ENCODE measurements around the gene RASGRF1.
"Not testable (repeated sequence)": the region's sequence is repeated elsewhere in the genome, so short reads cannot be mapped to it uniquely, and the experiment has no call there.

Gene RASGRF1

DNA sequence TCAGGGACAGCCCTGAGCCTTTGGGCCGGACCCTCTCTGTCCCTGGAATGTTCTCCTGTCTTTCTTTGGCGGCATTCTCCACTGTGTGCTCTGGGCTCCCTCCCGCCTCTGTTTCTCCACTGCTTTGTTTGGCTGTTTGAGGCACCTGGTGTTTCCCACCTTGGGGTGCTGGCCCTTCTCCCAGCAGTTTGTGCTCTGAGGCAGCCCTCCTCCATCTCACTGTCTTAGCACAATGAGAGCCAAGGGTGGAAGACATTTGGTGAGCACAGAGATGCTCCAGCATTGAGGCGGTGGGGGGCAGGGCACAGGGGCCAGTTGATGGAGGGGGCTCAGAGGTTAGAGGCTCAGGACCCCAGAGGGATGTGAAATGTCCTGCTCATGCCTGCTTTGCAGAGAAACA lies 54.3 kb downstream of the RASGRF1 start:
- DNase-seq (ENCODE audit: low read depth) = no peak

DNA sequence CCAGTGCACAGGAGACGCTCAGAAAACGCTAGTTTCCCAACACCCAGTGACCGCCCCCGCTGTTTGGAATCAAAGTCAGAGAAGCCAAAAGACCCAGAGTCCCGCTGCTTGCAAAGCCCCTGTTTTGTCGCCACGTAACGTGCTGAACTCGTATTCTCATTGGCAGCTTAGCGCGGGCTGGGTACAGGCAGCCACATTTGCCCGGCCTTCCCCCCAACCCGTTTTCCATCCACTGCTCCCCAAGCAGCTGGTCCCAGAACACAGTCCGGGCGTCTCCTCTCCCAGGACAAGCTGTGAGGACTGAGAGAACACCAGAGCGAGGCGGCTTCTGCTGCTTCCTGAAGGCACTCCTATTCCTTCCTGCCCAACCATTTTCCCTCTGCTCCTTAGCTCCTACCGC lies 54.8 kb downstream of the RASGRF1 start:
- DNase-seq (ENCODE audit: low read depth) = no peak

DNA sequence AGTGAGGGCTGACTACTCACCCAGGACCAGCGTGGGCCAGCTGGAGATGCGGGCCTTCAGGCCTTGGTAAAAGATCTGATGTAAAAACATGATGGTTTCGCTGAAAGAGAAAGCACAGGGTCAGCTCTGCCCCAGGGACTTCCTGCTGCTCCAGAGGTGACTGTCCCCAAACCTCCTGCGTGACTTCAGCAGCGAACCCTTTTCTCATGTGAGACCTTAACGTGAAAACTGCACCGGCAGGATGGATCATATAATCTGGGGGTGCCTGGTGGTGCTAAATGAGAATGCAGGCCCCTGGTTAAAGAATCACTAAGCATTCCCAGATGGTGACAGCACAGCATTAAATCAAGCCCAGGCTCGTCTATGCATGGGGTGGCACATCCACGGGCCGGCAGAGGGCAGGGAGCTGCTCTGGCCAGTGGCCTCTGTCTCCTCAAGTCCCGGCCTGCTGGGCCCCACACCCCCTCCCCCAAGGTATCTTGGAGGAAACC lies 55.4 kb downstream of the RASGRF1 start:
- no peak for DNase-seq (ENCODE audit: low read depth)

DNA sequence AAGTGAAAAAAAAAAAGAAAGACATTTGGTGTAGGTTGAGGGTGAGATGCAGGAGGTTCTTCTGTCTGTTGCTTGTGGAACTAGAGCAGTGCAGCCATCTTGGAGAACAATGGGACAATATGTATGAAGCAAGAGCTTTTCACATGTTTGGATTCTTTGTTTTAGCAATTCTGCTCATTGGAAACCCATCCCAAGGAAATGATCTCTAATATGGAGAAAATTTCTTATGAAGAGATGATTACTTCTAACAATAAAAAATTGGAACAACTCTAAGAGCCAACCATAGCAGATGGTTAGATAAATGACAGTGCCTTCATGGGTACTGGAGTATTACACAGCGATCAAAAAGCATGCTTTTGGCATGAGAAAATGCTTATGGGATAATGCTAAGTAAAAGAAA lies 56.3 kb downstream of the RASGRF1 start:
- no peak for DNase-seq (ENCODE audit: low read depth)

DNA sequence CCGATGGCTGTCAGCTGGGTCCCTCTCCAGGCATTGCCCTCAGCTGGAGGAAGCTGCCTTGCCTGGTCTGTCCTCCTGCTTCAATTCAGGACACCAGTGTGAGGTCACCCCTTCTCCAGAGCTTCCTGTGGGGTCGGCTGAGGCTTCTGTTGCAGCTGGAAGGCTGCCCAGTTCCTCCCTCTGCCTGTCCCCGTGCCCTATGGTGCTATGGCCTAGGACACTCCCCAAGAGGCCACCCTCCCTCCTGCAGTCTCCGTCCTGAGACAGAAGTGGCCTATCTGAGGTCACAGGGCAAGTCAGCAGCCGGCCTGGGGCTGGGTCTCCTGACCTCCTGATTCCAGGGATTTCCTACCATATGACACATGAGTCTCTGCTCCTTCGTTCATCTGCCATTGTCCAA lies 57.9 kb downstream of the RASGRF1 start:
- DNase-seq (ENCODE audit: low read depth) = no peak

DNA sequence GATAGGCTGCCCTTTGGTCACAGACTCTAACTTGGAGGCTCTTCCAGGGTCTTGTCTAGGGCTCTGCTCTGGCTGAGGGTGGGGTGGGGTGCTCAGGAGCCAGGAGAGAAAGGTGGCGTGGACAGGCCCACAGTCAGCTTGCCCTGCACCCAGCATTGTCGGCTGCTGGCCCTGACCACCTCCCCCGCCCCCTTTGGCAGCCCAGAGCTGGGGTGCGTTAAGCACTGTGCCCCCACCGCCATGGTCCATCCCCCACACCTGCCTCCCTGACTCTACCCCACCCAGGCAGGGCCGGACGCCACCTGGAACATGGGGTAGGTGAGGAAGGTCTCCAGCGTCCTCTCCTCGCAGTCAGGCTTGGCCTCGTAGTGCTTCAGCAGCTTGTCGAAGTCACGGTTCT lies 58.8 kb downstream of the RASGRF1 start:
- DNase-seq (ENCODE audit: low read depth) = no peak

DNA sequence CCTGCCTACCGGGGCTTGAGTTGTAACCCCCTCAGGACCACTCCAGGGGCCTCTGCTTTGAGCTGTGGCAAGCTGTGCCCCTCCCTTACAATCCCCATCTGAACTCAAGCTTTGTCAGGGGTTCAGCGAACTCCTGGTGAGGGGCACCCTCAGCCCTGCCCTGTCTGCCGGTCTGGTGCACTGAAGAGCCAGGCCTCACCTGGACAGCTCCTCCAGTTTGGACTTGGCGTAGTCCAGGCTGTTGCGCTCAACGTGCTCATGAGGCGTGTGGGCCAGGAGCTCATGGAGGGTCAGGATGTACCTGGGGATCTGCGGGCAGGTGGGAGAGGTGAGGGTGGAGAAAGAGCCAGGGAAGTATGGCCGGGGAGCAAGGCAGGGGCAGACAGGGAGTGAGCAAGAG lies 59.4 kb downstream of the RASGRF1 start:
- no peak for DNase-seq (ENCODE audit: low read depth)

DNA sequence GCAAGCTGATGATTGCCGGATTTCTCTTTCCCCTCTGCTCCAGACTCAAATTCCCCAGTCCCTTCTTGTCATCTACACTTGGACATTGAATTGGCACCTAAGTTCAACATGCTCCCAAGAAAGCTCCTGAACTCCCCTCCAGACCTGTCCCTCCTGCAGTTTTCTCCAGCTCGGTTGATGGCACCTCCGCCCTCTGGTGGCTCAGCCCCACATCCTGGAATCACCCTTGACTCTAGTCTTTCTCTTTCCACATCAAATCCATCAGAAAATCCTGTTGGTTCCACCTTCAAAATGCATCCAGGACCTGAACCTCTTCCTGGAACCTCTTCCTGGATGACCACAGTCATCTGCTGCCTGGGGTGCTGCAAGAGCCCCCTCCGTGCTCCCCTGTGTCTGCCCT lies 60.1 kb downstream of the RASGRF1 start:
- DNase-seq (ENCODE audit: low read depth) = no peak

DNA sequence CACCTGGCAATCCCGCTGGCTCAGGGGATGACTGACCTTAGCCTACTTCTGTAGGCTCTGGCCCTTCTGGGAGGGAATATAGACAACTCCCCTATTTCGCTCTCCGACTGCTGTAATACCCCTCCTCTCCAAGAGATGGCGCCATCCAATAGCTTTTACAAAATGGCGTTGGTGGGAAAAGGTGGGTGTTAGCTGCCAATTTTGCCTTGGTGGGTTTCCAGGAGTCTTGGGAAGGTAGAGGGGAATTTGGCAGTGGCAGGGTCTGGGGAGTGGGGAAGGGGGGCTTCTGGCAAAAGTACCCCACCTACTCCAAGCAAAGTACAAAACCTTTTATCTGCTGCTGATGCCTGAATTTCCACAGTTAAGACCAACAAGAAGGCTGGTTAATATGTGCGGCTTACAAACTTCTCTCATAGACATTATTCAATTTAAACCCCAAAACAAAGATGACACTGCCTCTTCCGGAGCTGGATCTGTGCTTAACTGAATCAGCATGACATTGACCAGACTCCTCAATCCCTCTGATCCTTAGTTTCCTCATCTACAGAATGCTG lies 62.1 kb downstream of the RASGRF1 start:
- DNase-seq (ENCODE audit: low read depth) = no peak

DNA sequence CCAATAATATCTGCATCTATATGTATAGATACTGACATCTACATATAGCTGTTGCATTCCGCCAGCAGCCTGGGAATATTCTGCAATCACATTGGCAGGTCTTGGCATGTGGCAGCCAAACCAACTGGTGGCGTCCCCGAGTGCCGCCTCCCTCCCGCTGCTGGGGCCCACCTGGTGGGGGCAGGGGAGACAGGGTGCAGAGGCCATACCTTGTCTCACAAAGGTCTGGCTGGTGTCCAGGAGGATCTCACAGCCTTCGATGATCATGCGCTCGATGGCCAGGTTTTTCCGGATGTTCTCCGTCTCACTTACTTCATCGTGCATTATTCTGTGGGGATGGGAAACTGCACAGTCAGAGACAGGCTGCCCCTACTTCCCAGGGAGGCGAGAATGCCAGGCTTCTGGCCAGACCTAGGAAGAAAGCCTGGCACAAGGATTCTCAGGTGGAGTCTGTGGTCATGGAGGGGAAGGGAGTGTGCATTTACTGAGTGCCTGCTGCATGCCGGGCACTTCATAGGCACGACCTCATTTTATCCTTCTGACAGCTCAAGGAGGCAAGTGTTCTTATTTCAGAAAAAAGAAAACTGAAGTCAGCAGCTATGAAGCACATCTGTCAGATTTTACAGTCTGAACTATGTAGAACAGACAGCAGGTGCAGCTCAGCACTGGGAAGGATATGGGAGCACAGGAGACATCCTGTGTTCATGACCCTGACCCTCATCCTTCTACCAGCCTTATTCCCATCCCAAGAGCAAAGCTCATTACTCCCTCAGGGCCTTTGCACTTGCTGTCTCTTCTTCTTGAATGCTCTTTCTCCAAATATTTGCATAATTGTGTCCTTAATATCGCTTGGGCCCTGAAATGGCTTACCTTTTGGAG lies 62.8 kb downstream of the RASGRF1 start:
- DNase-seq (ENCODE audit: low read depth) = no peak

DNA sequence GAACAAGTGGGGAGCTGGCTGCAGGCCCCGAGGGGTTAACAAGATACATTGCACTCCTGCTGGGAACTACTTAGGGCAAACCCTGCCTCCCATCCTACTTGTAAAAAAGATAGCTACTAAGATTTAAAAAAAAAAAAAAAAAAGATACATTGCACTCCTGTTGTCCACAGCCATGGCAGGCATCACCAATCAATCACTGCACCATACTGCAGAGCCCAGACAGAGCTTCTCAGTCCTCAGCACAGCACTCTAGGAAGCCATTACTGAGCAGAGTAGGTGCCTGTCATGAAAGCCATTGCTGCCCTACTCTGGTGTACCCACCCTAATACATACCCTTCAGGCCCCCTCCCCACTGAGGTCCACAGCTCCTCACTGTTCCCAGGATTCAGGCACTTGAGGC lies 64.8 kb downstream of the RASGRF1 start:
- DNase-seq (ENCODE audit: low read depth) = no peak

DNA sequence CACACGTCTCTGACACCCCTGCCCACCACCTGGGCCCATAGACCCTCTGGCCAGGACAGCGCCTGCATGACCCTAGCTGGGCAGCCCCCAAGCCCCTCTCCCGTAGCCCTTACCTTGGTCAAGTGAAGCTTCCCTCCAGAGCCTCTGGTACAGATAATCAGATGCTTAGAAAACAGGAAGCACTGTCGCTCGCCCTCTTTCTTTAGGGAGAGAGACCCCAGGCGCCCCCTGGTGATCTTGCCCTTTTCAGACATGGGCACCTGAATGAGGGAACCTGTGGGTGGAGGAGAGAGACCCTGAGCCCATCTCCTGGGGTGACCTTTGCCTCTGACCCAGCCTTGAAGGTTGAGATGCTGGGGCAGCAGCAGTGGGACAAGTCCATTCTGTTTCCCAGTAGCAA lies 65.4 kb downstream of the RASGRF1 start:
- DNase-seq (ENCODE audit: low read depth) = no peak

DNA sequence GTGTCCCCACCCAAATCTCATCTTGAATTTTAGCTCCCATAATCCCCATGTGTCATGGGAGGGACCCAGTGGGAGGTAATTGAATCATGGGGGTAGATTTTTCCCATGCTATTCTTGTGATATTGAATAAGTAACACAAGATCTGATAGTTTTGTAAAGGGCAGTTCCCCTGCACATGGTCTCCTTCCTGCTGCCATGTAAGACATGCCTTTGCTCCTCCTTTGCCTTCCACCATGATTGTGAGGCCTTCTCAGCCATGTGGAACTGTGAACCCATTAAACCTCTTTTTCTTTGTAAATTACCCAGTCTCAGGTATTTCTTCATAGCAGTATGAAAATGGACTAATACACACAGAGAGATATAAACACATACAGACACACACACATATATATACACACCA lies 66.1 kb downstream of the RASGRF1 start:
- not testable (repeated sequence) for DNase-seq (ENCODE audit: low read depth)

DNA sequence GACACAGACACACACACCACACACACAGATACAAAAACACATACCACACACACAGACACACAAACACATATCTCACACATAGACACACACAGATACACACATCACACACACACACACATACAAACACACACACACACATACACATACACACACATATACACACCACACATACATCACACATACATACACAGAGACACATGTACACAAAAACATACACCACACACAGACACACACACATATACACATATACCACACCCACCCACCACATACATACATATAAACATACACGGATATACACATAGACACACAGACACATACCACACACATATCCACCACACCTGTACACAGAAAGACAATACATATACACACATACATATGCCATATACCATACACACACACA lies 66.7 kb downstream of the RASGRF1 start:
- DNase-seq (ENCODE audit: low read depth) = no peak

DNA sequence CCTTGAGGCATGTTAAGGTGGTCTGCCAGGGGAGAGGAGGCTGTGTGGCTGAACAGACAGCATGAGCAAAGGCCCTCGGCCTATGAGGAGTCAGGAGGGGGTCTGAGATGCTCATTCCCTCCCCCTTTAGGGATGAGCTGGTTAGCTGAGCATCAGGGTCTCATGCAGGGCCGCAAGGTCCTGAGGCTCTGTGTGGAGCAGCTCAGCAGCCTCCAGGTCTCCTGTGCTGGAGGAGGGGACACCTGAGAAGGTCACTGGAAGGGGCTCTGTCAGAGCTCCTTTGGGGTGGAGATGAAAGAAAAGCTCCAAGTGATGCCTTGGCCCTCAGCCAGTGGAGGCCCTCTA lies 67.1 kb downstream of the RASGRF1 start:
- DNase-seq (ENCODE audit: low read depth) = no peak

DNA sequence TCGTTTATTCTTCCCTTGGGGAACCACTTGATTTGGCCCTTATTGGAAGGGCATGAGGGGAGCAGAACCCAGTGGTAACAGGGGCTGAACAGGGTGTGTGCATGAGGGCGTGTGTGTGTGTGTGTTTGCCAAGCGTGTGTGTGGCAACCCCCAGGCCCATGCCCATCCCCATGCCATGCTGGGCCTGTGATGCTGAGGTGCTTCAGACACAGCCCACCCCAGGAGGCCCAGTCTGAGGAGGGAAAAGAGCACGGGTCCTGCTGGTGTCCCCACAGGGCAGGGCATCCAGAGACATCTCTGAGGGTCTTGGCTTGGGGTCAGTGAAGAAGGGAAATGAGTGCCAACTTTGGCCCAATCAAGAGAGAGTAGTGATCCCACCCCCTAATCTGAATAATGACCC lies 71.6 kb downstream of the RASGRF1 start:
- no peak for DNase-seq (ENCODE audit: low read depth)

DNA sequence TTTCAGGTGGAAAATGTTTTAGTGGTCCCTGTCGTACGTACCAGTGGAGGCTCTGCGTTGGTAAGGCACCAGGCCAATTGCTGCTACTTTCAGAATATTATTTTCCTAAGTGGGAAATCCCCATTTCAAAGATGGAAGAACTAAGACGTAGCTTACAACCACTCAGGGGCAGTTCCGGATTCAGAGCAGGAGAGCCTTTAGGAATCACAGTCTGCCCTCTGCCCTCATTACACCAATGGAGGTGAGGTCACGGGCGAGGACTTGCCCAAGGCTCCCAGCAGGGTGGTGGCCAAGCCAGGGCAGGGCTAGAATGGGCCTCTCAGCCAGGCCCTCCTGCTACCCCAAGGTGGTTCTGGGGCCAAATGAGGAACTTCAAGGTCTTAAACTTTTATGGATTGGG lies 72.6 kb downstream of the RASGRF1 start:
- DNase-seq (ENCODE audit: low read depth) = no peak

DNA sequence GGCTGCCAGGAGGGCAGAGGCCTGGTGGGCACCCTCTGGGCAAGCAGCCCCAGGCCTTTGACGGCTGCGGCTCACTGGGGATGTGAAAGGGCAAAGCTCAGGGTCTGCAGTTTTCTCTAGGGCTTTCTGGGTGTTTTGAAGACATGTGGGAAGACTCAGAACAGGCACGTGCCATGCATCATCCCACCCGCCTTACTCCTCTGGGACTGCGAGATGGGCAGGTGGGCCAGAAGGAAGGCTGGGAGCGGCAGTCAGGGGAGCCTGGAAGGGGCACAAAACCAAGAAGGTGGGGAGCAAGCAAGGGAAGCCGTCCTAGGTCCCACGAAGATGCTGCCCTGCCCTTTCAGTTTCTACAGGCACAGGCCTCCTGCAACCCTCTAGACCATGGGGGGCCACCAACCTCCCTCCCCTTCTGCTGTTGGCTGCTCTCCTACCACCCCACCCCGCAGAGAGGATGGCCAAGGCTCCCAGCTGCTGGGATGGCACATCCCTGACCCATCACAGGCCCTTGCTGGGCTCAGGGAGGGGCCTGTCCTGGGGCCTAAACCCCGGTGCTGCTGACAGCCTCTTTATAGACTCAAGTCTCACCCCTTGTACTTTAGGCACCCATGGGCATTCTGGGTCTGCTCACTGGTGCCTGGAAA lies 73.9 kb downstream of the RASGRF1 start:
- no peak for DNase-seq (ENCODE audit: low read depth)

DNA sequence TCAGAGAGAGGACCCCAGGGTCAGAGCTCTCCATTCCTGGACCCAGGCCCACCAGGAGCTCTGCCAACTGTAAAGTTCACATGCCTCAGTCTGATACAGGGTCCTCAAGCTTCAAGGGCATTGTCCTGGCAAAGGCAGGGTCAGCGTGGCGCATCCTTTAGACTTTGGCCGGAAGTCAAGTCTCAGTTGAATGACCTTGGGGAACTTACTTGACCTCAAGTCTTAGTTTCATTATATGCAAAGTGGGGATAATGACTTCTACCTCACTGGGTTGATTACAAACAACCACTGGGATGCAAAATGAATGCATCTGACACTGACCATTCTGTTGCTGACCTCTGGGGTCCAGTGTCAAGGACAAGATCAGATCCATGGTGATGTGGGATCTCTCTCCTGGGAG lies 75.2 kb downstream of the RASGRF1 start:
- no peak for DNase-seq (ENCODE audit: low read depth)

DNA sequence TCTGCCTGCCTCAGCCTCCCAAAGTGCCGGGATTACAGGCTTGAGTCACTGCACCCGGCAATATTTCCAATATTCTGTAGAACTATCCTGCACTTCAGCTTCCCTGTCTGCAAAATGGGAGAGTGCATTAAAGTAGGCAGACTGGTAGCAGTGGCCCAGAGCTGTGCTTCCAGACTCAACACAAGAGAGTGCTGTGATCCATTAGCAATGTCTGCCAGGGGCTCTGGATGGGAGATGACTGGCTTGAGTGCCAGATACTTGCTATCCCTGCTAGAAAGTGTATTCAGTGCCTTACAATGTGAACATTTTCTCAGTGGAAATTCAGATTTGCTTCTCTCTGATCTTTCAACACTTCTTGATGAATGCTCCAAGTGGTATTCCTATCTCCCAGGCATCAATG lies 80.3 kb downstream of the RASGRF1 start:
- no peak for DNase-seq (ENCODE audit: low read depth)

DNA sequence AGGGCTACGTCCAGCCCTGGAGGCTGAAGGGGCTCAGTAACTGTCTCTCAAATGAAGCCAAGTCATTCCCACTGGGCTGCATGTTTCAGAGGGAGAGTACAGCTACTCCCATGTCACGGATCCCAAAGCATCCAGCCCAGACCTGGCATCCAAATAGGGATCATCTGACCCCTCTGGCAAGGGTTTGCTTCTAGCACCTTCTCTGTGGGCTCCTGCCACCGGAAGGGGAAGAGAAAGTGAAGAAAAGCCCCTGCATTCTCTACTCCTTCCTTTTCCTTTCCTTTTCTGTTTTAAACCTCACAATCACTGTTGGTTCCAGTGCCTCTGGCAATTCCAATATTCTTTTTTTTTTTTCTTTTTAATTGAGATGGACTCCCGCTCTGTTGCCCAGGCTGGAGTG lies 81.2 kb downstream of the RASGRF1 start:
- DNase-seq (ENCODE audit: low read depth) = no peak

DNA sequence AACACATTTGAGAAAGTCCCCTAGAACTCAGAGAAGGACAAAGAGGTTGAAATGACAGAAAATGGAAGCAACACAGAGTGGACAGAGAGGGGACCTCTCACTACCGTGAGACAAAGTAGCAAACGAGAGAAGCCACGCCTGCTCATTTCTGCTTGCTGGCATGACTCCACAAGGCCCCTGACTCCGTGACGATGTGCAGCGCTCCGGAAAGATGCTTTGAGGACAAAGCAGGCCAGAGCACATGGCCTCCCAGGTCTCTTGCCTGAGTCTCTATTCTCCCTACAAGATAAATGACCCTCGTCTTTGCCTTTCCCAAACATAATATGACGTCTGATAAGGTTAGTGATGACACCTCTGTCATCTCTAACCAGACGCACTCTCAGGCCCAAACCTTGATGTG lies 81.9 kb downstream of the RASGRF1 start:
- no peak for DNase-seq (ENCODE audit: low read depth)

DNA sequence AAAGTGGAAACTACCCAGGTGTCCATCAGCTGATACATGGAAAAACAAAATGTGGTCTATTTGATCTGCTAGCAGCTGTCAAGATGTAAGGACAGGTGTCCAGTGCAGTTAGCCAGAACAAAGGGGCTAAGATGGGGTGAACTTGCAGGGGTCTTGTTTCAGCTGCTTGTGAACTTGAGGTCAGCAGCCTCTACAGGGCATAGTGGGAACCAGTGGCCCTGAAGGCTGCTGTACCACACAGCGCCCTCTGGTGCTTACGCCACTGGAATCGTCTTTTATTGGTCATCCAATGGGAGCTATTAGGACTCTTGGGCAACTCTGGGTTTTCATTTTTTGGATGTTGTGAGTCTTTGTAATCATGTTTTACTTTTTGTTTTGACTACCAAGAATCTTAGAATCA lies 83.5 kb downstream of the RASGRF1 start:
- DNase-seq (ENCODE audit: low read depth) = no peak

DNA sequence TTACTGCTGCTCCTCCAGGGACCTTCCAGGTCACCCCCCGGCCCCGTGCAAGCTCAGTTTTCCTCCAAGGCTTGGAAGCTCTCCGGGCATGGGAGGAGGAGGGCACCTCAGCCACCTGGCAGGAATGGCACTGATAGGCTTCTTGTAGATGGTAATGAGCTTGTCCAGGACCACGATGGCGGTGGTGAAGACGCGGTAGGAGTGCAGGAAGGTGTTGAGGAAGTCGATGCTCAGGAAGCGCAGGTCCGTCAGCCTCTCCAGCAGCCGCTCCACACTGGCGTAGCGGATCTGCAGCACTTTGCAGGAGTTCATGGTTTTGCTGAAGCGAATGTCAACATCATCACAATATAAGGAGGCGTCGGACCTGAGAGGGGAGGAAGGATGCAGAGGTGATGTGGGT lies 84.5 kb downstream of the RASGRF1 start:
- DNase-seq (ENCODE audit: low read depth) = no peak

Data from stimulated activated CD8-positive, alpha-beta memory T cell treated with anti-CD3 and anti-CD28 coated beads, Interleukin-12 subunit alpha, Interleukin-12 subunit beta, amount 100 ng/mL, for 4 hours (primary cell).